DND-41 (cell line): ENCODE measurements around the gene PPM1F.

Experiments used
- ATAC-seq: fragments of 200-7000 bp; cut with Tn5 transposase; 3 replicates; pipeline ENCODE4 v1.9.1; 2021; ENCODE audit warnings: low read depth; ENCODE audit not compliant: insufficient read depth
- DNase-seq: peaks from one replicate; pipeline ENCODE4 v3.0.0-alpha.2; 2020
- H2AFZ ChIP-seq: 2 replicates; pipeline ENCODE4 v1.6.0; 2012; ENCODE audit warnings: low read depth, low read length
- H3K27ac ChIP-seq: 2 replicates; pipeline ENCODE4 v1.5.1; 2012; ENCODE audit warnings: low read length, inconsistent platforms
- H3K27me3 ChIP-seq: fragments of 200-600 bp; sonication (generic); 2 replicates; pipeline ENCODE4 v1.6.0; 2012; ENCODE audit warnings: low read length, mild to moderate bottlenecking, inconsistent platforms; ENCODE audit not compliant: insufficient read depth, poor library complexity
- H3K36me3 ChIP-seq: 2 replicates; pipeline ENCODE4 v1.5.1; 2012; ENCODE audit warnings: low read length, inconsistent platforms; ENCODE audit not compliant: insufficient read depth
- H3K4me1 ChIP-seq: 2 replicates; pipeline ENCODE4 v1.5.1; 2012; ENCODE audit warnings: mild to moderate bottlenecking, low read length; ENCODE audit not compliant: insufficient read depth
- H3K4me2 ChIP-seq: 2 replicates; pipeline ENCODE4 v1.6.0; 2012; ENCODE audit warnings: mild to moderate bottlenecking, moderate library complexity, low read length, inconsistent platforms; ENCODE audit not compliant: insufficient read depth
- H3K4me3 ChIP-seq, 2 experiments: fragments of 200-600 bp in 1 of 2; shearing (Covaris generic) in 1 of 2; 2 replicates each; pipeline ENCODE4 v1.5.1; 2012 to 2016; ENCODE audit warnings: inconsistent platforms in 2 of 2, low read length in 2 of 2, mild to moderate bottlenecking in 2 of 2, low read depth in 1 of 2, moderate library complexity in 1 of 2
- H3K79me2 ChIP-seq: 2 replicates; pipeline ENCODE4 v1.6.0; 2012; ENCODE audit warnings: low read length, inconsistent platforms; ENCODE audit not compliant: insufficient read depth
- H3K9ac ChIP-seq: 2 replicates; pipeline ENCODE4 v1.6.0; 2012; ENCODE audit warnings: low read depth, mild to moderate bottlenecking, inconsistent platforms, low read length, moderate library complexity
- H3K9me3 ChIP-seq: 2 replicates; pipeline ENCODE4 v1.5.1; 2012; ENCODE audit warnings: low read length, moderate library complexity, mild to moderate bottlenecking, inconsistent platforms; ENCODE audit not compliant: insufficient read depth, severe bottlenecking
- H4K20me1 ChIP-seq: 2 replicates; pipeline ENCODE4 v1.6.0; 2012; ENCODE audit warnings: low read length; ENCODE audit not compliant: insufficient read depth
- EZH2 ChIP-seq: IDR thresholded peaks from 3 replicates; pipeline ENCODE4 v1.6.1; 2012; ENCODE audit warnings: borderline replicate concordance, low read depth, mild to moderate bottlenecking, moderate library complexity, low read length, inconsistent platforms; ENCODE audit not compliant: severe bottlenecking
- TF ChIP-seq, protein P1 (sequence below): IDR thresholded peaks from 2 replicates; pipeline ENCODE4 v1.5.1; 2012; ENCODE audit warnings: borderline replicate concordance, low read length, moderate library complexity, mild to moderate bottlenecking; ENCODE audit not compliant: poor library complexity, severe bottlenecking; ENCODE audit errors: extremely low read depth

The PPM1F gene

GRCh38 chr22:21920341-21921183 lies 32.1 kb downstream of the PPM1F start:
- H3K27me3 ChIP-seq: no peaks in the 10 kb centered on the region
- H3K4me1 ChIP-seq: no peaks in the 10 kb centered on the region
- no peak overlapping the region for H2AFZ ChIP-seq
- no peak overlapping the region for H3K4me2 ChIP-seq
- H3K9ac ChIP-seq: no peak overlapping the region
- no peaks in the 10 kb centered on the region for H4K20me1 ChIP-seq
- DNase-seq: no peak
- TF ChIP-seq, protein P1, sequence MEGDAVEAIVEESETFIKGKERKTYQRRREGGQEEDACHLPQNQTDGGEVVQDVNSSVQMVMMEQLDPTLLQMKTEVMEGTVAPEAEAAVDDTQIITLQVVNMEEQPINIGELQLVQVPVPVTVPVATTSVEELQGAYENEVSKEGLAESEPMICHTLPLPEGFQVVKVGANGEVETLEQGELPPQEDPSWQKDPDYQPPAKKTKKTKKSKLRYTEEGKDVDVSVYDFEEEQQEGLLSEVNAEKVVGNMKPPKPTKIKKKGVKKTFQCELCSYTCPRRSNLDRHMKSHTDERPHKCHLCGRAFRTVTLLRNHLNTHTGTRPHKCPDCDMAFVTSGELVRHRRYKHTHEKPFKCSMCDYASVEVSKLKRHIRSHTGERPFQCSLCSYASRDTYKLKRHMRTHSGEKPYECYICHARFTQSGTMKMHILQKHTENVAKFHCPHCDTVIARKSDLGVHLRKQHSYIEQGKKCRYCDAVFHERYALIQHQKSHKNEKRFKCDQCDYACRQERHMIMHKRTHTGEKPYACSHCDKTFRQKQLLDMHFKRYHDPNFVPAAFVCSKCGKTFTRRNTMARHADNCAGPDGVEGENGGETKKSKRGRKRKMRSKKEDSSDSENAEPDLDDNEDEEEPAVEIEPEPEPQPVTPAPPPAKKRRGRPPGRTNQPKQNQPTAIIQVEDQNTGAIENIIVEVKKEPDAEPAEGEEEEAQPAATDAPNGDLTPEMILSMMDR: no peak
- no peak for TF ChIP-seq EZH2
- no peak overlapping the region for H3K27ac ChIP-seq
- no peak overlapping the region for H3K4me3 ChIP-seq
- H3K9me3 ChIP-seq: no peaks in the 10 kb centered on the region
- ATAC-seq: no peak
- no peaks in the 10 kb centered on the region; the same call in 1 of the 2 replicates for H3K36me3 ChIP-seq
- H3K79me2 ChIP-seq: no peaks in the 10 kb centered on the region

DNA sequence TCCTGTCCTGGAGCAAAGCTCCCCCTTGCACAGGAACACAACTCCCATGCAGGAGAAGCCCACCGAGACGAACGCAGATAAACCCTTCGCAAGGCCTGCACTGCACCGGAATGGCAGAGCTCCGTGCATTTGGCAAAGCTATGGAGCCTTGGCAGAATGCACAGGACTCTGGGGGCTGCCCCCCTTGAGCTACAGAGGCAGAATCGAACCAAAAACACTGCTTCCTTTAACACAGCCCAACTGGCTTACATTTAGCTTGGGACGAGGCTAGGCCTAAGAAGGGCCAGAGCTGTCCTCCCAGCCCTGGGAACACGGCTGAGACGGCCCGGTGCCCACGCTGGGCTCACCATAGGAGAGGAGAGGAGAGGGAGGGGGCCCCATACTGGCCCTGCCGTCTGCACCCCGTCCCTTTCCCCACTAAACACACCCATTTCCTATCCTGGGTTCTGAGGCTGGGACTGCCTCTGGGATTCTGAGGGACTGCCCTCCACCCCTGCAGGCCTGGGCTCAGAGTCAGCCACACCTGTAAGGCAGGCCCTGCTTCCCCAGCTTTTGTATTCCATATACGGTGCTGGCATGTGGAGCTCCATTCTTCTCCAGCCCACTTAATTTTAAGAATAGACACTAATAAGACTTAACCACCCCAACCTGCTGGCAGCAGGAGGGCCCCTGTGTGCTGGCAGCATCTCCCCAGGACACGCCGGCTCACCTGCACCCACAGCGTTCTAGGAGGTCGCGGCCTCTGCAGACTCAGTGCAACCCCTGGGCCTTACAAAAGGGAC lies 32.9 kb downstream of the PPM1F start:
- Histone ChIP-seq H3K27me3 (no peaks in the 10 kb centered on the region), H3K36me3 (no peaks in the 10 kb centered on the region), H4K20me1 (no peaks in the 10 kb centered on the region), H3K79me2 (no peaks in the 10 kb centered on the region), H3K9ac (no peak overlapping the region), H3K4me3 (no peak overlapping the region), H3K27ac (no peak overlapping the region), H3K4me1 (no peaks in the 10 kb centered on the region), H3K9me3 (no peaks in the 10 kb centered on the region), H3K4me2 (no peak overlapping the region), H2AFZ (no peak overlapping the region)
- DNase-seq (no peak), ATAC-seq (no peak)
- TF ChIP-seq EZH2: no peak
- TF ChIP-seq, protein P1: no peak

DNA sequence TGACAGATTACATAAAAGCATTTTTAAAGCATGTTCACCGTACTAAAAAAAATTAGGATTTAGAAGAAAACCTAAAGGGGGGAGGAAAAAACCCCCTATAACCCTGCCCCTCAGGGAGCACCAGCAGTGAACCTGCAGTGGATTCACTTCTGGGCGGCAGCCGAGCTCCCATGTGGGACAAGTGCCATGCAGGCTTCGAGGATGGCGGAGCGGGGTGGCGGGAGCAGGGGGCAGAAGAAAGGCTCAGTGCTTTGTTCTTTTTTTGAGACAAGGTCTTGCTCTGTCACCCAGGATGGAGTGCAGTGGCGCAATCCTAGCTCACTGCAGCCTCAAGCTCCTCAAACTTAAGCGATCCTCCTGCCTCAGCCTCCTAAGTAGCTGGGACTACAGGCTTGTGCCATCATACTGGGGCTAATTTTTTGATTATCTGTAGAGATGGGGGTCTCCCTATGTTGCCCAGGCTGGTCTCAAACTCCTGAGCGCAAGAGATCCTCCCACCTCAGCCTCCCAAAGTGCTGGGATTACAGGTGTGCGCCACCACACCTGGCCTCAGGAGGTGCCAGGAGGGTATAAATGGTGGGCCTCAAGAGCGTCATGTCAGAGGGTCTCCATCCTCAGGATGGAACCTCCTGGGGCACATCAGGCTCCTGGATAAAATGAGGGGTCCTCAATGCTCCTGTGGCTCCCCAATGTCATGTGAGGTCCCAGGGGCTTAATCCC lies 34.0 kb downstream of the PPM1F start:
- no peak overlapping the region for H3K27ac ChIP-seq
- H3K4me3 ChIP-seq: no peak overlapping the region
- DNase-seq (no peak), ATAC-seq (no peak)
- no peaks in the 10 kb centered on the region for H3K79me2 ChIP-seq
- no peak overlapping the region for H3K4me2 ChIP-seq
- no peaks in the 10 kb centered on the region for H4K20me1 ChIP-seq
- no peaks in the 10 kb centered on the region for H3K4me1 ChIP-seq
- H3K27me3 ChIP-seq: no peaks in the 10 kb centered on the region
- H2AFZ ChIP-seq: no peak overlapping the region
- H3K36me3 ChIP-seq: no peaks in the 10 kb centered on the region
- H3K9ac ChIP-seq: no peak overlapping the region
- TF ChIP-seq, protein P1: no peak
- no peak for TF ChIP-seq EZH2
- H3K9me3 ChIP-seq: no peaks in the 10 kb centered on the region
